ENCODE data around the gene APOBR.
A peak's percentile ranks its signal among the peaks of the same experiment; 100 is the strongest.
"Not testable (repeated sequence)": the region's sequence is repeated elsewhere in the genome, so short reads cannot be mapped to it uniquely, and the experiment has no call there.

APOBR gene

DNA sequence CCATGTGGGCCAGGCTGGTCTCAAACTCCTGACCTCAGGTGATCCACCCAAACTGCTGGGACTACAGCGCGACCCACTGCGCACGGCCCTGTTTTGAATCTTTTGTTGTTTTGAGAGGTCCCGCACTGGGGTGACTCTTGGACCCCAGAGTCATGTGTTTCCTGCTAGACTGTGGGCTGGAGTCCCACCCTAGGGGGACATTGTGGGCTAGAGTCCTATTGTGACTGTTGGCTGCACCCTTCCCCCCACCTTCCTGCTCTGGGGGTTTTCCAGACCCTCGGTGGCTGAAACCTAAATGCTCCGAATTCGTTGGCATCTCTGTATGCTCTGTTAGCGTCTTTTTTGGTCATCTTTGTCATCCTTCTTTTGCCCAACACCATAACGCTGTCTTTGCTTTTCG, 28.3 kb downstream of the APOBR start:
- no peak for DNase-seq (ENCODE audit: low read depth)
- no peak overlapping the region for H3K4me3 ChIP-seq (ENCODE audit: low read depth, low read length)

DNA sequence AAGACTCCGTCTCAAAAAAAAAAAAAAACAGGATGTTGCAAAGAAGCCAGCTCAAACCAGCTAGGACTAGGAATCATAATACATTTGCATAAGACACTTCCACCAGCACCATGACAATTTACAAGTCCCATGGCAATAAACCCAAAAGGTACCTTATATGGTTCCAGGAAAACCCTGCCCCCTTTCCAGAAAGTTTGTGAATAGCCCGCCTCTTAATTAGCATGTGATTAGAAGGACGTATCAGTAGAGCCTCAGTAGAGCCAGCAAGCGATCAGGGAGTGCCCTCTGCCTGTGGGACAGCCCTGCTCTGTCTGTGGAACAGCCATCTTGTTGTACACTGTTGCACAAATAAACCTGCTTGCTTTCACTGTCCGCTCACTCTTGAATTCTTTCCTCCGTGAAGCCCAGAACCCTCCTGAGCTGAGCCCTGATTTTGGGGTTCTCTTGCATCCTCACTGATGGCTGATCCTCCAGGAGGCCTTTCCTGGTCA, 30.3 kb downstream of the APOBR start:
- no peak for DNase-seq (ENCODE audit: low read depth)
- H3K4me3 ChIP-seq (ENCODE audit: low read depth, low read length), result no peak overlapping the region

DNA sequence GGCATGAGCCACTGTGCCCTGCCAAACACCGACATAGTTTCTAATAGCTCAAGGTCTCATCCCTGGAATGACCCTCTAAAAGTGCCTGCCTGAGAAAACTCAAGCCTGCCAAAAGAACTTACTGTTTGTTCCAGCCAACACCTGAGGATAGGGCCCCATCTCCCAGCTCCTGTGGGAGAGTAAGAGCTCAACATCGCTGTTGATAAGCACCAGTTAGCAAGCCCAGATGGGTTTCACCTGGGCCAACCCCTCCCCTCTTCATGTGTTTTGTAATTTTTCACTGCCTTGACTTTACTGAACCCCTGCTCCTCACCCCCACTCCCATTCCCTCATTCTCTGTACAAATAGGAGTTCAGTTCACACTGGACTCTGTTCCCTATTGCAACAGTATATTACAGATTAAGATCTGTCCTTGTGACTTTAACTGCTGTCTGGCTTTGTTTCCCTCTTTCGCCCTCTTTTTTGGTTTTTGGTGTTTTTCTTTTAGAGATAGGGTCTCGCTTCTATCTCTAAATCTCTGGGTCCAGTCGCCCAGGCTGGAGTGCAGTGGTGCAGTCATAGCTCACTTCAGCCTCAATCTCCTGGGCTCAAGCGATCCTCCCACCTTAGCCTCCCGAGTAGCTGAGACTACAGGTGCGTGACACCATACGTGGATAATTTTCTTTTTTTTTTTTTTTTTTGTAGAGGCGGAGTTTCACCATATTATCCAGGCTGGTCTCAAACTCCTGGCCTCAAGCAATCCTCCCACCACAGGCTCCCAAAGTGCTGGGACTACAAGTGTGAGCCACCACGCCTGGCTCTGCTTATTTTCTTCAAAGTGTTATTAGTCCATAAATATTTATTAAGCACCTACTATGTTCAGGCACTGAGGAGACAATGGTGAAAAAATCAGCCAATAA, 32.0 kb downstream of the APOBR start:
- no peak overlapping the region for H3K4me3 ChIP-seq (ENCODE audit: low read depth, low read length)
- no peak for DNase-seq (ENCODE audit: low read depth)

DNA sequence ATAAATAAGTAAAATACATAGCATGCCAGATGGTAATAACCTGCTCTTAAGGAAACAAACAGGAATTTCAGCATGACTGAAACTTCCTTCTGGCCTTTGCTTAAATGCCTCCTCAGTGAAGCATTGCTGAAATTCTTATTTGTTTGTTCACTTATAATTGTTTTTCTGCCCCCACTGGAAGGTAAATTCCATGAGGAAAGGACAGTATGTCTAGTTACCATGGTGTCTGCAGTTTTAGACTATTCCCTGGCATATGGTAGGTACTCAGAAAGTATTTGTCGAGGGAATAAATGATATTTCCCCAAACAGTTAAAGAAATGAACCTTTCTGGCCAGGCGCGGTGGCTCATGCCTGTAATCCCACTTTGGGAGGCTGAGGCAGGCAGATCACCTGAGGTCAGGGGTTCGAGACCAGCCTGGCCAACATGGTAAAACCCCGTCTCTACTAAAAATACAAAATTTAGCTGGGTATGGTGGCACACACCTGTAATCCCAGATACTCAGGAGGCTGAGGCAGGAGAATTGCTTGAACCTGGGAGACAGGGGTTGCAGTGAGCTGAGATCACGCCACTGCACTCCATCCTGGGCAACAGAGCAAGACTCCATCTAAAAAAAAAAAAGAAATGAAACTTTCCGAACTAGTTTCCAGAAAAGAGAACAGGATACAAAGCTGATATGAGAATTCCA, 32.8 kb downstream of the APOBR start:
- DNase-seq (ENCODE audit: low read depth), result not testable (repeated sequence)

DNA sequence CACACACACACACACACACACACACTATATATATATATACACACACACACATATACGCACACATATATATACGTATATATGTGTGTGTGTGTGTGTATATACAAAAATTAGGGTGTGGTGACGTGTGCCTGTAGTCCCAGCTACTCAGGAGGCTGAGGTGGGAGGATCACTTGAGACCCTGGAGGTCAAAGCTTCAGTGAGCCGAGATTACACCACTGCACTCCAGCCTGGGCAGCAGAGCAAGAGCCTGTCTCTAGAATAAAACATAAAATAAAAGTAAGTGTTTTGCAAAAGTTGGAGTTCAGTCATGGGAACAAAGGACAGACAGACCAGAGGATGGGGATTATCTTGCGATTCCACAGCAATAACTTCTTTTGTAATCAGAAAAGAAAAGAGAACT, 33.5 kb downstream of the APOBR start:
- DNase-seq (ENCODE audit: low read depth), result no peak

More for the DNA sequence above, 32.8 kb downstream of the APOBR start:
- H3K4me3 ChIP-seq (ENCODE audit: low read depth, low read length), result not testable (repeated sequence)

DNA sequence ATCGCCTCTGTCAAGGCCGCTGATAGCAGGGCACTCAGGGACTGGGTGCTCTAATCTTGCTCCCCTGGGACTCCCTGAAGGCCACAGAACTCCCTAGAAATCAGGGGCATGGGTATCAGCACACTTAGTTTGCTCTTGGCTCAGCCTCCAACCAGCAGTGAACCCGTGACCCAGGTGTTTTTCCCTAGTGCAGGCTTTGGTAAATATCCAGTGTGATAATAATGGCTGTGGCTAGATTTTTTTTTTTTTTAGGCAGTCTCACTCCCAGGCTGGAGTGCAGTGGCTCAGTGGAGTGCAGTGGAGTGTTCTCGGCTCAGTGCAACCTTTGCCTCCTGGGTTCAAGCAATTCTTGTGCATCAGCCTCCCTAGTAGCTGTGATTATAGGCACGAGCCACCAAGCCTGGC, 34.0 kb downstream of the APOBR start:
- H3K4me3 ChIP-seq (ENCODE audit: low read depth, low read length), result no peak overlapping the region
- DNase-seq (ENCODE audit: low read depth), result no peak

More for the DNA sequence above, 33.5 kb downstream of the APOBR start:
- H3K4me3 ChIP-seq (ENCODE audit: low read depth, low read length), result no peak overlapping the region

DNA sequence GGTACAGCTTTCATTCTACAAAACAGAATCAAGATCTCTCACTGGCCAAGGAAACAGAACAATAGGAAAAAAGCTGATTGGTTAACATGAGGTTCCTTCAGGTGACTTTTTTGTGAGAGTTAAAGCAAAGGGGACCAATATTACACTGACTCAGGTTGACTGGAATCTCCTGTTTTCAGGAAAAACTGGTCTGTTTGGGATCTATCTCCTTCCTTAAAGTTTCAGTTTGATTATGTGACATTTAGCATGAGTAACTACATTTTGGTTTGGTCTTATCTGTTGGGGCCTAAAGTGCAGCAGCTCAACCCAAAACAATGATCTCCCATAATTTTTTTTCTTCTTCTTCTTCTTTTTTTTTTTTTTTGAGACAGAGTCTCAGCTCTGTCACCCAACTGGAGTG, 34.7 kb downstream of the APOBR start:
- no peak overlapping the region for H3K4me3 ChIP-seq (ENCODE audit: low read depth, low read length)
- DNase-seq (ENCODE audit: low read depth), result no peak

DNA sequence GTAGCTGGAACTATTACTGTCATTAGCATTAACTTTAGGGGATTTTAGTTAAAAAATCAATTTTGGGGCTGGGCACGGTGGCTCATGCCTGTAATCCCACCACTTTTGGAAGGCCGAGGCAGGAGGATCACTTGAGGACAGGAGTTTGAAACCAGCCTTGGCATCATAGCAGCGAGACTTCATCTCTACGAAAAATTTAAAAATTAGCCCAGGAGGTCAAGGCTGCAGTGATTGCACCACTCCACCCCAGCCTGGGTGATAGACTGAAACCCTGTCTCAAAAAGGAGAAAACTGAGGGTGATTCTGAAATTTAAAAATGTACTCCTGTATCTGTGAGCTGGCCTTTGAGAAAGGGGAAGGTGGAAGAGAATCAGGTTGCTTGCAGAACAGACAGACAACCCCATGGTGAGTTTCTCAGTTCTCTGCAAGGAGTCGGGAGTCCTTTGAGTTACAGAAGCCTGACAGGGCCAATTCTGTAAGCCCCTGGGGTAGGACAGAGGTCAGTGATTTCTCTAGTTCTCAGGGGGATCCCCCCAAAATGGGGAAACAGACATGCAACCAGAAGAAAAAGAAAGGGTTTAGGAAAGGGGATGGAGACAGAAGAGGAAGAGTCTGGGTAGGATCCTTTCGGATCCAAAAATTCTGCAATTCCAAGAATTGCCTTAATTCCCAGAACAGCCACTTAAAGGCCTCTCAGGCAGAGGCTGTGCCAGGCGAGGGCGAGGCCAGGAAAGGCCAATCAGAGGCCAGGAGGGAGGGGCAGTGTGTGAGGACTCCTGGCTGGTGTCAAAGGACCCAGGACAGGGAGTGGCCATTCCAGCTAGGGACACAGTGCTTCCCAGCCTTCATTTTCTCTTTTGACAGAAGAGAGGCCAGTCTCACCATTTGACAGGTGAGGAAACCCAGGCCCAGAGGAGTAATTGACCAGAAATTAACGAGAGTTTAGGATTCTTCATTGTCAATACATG, 37.6 kb downstream of the APOBR start:
- DNase-seq (ENCODE audit: low read depth), result no peak

DNA sequence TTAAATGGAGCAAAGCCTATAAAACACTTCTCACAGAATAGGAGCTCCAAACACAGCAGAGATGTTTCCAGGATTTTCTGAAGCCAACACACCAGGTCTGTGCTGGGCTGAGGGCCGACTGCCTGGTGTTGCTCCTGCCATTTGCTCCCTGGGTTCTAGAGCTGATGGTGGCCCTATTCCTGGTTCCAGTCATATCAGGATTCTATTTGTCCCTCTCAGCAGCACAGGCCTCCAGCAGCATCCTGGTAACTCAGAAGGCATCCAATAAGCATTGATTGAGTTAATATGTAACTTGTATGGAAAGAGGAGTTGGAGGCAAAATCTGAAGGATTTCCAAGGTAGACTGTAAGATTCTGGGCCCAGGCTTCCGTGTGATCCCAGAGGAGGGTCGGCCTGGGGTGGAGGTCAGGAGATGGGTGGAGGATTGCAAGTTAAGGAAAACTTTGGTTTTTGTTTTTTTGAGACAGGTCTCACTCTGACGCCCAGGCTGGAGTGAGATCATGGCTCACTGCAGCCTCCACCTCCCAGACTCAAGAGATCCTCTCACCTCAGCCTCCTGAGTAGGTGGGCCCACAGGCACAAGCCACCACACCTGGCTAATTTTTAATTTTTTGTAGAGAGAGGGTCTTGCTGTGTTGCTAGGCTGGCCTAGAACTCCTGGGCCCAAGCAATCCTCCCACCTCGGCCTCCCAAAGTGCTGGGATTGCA, 38.7 kb downstream of the APOBR start:
- no peak overlapping the region for H3K4me3 ChIP-seq (ENCODE audit: low read depth, low read length)
- DNase-seq (ENCODE audit: low read depth), result no peak

More for the DNA sequence above, 37.6 kb downstream of the APOBR start:
- no peak overlapping the region for H3K4me3 ChIP-seq (ENCODE audit: low read depth, low read length)

DNA sequence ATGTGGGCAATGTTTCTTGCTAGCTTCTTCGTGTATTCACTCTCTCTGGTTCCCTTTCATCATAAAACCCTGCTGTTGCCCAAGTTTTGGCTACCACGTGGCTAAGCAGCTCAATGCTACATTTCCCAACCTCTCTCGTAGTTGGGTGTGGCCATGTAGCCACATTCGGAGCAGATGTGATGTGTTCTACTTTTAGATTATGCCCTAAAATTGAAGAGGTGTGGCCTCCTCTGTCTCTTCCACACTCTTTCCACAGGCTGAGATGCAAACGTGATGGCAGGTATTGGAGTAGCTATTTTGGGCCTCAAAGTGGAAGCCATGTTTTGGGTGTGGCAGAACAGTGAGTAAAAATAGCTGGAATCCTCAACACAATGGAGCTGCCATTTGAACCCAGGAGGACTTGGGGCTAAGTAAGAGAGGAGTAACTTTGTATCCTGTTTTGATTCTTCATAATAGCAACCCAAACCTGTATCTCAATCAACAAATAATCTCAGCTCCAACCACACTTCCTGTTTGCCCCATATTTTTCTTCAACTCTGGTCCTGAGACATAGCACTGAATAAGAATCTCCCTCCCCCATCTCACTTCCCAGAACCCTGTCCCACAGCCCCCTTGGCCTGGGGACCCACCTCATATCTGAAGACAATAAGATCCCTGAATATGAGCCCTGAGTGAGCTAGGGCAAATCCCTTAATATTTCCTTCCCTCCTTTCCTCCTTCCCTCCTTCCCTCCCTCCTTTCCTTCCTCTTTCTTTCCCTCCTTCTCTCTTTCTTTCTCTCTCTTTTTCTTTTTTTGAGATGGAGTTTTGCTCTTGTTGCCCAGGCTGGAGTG, 40.3 kb downstream of the APOBR start:
- peak; percentile 7 for DNase-seq (ENCODE audit: low read depth)
- H3K4me3 ChIP-seq (ENCODE audit: low read depth, low read length), result no peak overlapping the region

DNA sequence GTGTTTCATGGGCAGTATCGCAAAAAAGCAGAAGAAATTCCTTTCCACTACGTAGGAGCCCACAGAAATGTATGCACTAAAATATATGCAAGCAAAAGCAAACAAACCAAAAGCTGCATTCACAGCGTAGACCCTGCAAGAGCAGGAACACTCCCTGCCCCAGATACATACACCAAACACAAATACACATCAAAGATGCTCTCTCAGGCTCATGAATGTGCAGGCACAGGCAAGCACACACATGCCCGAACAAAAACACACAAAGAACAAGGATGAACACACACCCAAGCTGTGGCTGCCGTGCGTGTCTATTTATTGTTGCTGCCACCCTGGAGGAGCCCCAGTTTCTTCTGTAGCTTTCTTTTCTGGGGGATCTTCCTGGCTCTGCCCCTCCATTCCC, 42.6 kb downstream of the APOBR start:
- DNase-seq (ENCODE audit: low read depth), result no peak
- peak overlapping the region; percentile 50 for H3K4me3 ChIP-seq (ENCODE audit: low read depth, low read length)

DNA sequence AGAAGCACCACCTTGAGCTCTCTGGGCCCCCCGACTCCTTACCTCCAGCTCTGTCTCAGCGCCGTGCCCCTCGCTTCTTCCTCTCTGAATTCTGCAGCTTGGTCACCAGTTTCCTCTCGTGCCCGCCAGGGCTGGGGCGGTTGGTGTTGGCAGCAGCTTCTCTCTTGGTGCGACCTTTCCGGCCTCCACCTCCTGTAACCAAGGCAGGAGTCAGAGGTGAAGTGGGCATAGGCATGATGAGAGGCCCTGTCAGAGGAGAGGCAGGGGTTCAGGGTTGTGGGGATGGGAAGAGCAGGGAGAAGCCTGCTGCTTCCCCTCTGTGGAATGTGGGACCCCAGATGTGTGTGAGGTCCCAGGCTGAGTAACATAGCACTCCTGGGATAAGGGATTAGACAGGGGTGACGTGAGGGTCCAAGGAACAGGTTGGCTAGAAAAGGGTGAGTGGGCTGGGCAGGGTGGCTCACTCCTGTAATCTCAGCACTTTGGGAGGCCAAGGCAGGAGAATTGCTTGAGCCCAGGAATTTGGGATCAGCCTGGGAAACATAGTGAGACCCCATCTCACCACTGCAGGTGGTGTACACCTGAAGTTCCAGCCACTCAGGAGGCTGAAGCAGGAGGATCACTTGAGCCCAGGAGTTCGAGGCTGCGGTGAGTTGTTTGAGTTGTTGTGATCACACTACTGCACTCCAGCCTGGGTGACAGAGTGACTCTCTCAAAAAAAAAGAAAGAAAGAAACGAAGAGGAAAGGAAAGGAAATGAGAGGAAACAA, 43.7 kb downstream of the APOBR start:
- peak overlapping the region; percentile 50 for H3K4me3 ChIP-seq (ENCODE audit: low read depth, low read length)
- DNase-seq (ENCODE audit: low read depth), result no peak

DNA sequence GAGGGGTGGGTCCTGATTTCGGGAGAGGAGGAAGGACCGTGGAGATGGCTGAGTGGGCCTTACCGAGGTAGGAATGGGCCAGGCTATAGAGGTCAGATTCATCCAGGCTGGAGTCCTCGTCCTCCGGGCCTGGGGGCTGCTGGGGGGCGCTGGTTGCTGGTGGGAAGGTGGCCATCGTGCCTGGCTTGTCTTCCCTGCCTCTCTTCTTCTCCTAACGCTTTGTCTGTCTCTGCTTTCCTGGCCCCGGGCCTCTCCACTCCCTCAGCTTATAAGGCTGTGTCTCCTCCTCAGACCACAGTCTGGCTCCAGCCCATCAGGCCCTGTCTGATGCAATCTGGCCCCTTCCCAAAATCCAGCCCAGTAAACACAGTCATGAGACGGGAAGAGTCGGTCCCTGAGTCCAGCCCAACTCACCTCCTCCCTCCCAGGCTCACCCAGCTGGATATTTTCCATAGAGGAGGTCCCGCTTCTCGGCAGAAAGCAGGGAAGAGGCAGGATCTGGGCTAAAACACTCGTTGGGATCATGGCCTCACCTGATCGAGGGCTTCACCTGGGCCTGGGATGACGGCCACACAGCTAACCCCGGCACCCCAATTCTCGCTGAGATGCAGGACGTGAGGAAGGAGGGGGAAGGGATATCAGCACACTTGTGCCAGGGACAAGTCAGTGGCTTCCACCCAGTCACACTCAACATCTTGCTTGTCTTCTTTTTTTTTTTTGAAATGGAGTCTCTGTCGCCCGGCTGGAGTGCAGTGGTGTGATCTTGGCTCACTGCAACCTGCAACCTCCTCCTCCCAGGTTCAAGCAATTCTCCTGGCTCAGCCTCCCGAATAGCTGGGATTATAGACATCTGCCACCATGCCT, 44.5 kb downstream of the APOBR start, which contains the start of gene NUPR1:
TSS of gene NUPR1 (minus strand) at position 242 of the 864 bp plus-strand sequence. CDS start at position 175, 67 bp downstream.
- peak; percentile 88 for DNase-seq (ENCODE audit: low read depth)
- H3K4me3 ChIP-seq (ENCODE audit: low read depth, low read length), result peak within 1 kb of the TSS; percentile 50

DNA sequence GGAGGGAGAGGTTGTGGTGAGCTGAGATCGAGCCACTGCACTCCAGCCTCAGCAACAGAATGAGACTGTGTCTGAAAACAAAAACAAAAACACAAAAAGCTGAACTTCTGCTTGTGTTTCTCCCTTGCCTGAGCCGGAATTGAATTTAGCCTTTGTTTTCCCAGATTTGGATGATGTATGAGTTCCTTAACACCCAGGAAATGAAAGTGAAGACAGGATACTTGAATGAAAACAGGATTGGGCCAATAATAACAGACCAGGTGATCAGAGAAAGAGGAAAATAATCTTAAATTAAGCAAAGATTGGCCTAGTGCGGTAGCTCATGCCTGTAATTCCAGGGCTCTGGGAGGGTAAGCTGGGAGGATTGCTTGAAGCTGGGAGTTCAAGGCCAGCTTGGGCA, 45.9 kb downstream of the APOBR start:
- DNase-seq (ENCODE audit: low read depth), result no peak
- no peak overlapping the region for H3K4me3 ChIP-seq (ENCODE audit: low read depth, low read length)

DNA sequence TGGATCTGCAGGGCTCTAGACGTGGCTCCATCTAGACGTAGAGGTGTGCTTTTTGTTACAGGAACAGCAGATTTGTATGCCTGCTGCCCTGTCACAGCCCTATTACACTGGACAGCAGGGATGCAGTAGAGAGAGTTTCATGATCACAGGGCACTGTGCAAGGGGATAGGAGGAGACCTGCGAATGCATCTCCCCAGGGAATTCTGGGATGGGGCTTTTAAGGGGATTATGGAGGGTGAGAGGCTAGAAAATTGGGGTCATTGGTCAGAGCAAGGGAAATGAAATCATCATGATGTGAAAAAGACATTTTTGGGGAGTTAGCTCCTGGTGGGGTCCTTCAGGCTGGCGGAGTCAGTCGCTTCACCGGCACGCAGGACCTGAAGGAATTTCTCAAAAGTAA, 48.2 kb downstream of the APOBR start:
- DNase-seq (ENCODE audit: low read depth), result no peak
- H3K4me3 ChIP-seq (ENCODE audit: low read depth, low read length), result no peak overlapping the region

DNA sequence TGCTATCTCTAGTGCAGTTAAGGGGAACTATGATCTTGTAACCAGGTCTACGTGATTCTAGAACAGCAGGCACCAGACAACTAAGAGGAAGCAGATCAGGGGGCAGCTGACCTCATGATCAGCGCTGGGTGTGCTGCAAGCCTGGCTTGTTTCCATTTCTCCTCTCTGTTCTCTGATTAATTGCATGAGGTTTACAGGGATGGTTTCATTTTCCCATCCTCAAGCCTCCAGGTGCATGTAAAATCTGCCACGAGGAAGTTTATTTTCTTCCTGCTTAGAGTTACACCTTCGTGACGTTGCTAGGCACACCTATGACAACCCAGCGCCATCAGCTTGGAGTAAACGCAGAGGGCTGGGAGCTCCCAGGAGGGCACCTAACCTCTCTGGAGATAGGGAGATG, 48.6 kb downstream of the APOBR start:
- H3K4me3 ChIP-seq (ENCODE audit: low read depth, low read length), result no peak overlapping the region
- DNase-seq (ENCODE audit: low read depth), result no peak

All from skeletal muscle cell (primary cell).